GM19463 (cell line): ENCODE measurements around the gene GSDME.
A peak's percentile ranks its signal among the peaks of the same experiment; 100 is the strongest.

ENCODE experiments used
- ATAC-seq: cut with Tn5 transposase; IDR thresholded peaks from one replicate; pipeline ENCODE4 v1.9.1; 2021; ENCODE audit warnings: mild to moderate bottlenecking, moderate library complexity; ENCODE audit not compliant: unreplicated experiment

Gene GSDME

GRCh38 chr7:24659505-24659904 is 97.8 kb downstream of the GSDME start:
- ATAC-seq, result peak; percentile 54

- no peak for ATAC-seq
Observed at GRCh38 chr7:24657980-24658379, 99.3 kb downstream of the GSDME start.

GRCh38 chr7:24656608-24657007 is 100.7 kb downstream of the GSDME start:
- ATAC-seq, result no peak

GRCh38 chr7:24654305-24654704 is 103.0 kb downstream of the GSDME start:
- no peak for ATAC-seq

GRCh38 chr7:24653316-24654085 is 103.8 kb downstream of the GSDME start:
- no peak for ATAC-seq

GRCh38 chr7:24652251-24652939 is 104.9 kb downstream of the GSDME start:
- no peak for ATAC-seq
